Right lung (tissue), 5 donors: ENCODE data around the gene UBAC2. TPM values are rescaled to one million over a fixed set of nuclear protein-coding genes. Genes with fewer than 3 reads are reported as not detected.

Experiments
- DNase-seq, 2 donors: peaks; one replicate each; pipeline ENCODE4 v3.0.0-alpha.2; 2013
- polyA plus RNA-seq, 5 donors: library from polyadenylated mRNA; unstranded; fragments of 120-200 nt; gene quantifications; one replicate each; pipeline versions ENCODE4 v1.2.1 to v1.2.3, GENCODE V29; 2013; ENCODE audit warnings: inconsistent platforms in 1 of 5, low replicate concordance in 1 of 5; ENCODE audit not compliant: insufficient read length in 5 of 5, insufficient read depth in 1 of 5

Gene UBAC2
- polyA plus RNA-seq, 5 donors, result 65.7 to 73.6 (median 69.7) TPM

GRCh38 chr13:99433543-99434075 is 233.0 kb downstream of the UBAC2 start:
- DNase-seq, result no peak

- DNase-seq, result no peak
Measured at GRCh38 chr13:99434258-99434788, 233.7 kb downstream of the UBAC2 start.

GRCh38 chr13:99435116-99435515 is 234.5 kb downstream of the UBAC2 start:
- DNase-seq, result no peak

- DNase-seq, result no peak
Measured at GRCh38 chr13:99435998-99436397, 235.3 kb downstream of the UBAC2 start.

Other genes starting within 250 kb of the UBAC2 start
- 100 to 1,000 TPM in 4 of 5 donors, 10 to 100 TPM in 1; 89.5 to 123 (median 115) TPM for gene DOCK9, start 222.8 kb upstream of the UBAC2 start, polyA plus RNA-seq
- under 1 TPM; 0.30 to 0.46 (median 0.35) TPM for gene GPR18, start 57.5 kb downstream of the UBAC2 start, polyA plus RNA-seq
- gene GPR183, start 106.5 kb downstream of the UBAC2 start, polyA plus RNA-seq, result 10 to 100 TPM in 1 of 5 donors, 1 to 10 TPM in 4; 8.7 to 11.1 (median 9.8) TPM